Endometrium (tissue), 2 donors: ENCODE data around the gene GOPC.
"Not testable (repeated sequence)": the region's sequence is repeated elsewhere in the genome, so short reads cannot be mapped to it uniquely, and the experiment has no call there.

Experiments
- FAIRE-seq: peaks from 2 replicates; lab custom pipeline; 2012; peaks lifted over from hg19 to GRCh38; lab: Jason Lieb, UNC
- donor health status: control.
- donor health status: control.

The GOPC gene

DNA sequence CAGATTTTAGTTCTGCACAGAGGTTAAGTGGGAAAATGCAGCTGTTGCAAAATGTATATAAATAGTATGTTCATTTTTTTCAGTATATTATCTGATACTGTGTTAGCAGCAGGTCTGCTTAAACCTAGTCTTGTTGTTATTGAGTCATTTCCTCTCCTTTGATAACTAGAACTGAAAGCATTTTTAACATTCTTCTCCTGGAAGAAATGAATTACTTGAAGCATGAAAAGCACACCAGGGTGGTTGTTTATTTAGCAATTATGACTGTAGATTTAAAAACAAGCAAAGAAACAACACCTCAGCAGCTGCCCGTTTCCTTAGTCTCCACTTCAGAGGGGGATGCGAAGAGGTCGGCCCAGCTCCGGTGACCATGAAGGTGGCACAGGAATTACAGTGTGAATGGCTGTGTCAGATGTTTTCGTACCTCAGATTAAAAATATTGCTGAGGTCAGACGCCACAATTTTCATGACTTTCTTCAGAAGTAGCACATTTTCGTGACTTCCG lies 53.5 kb downstream of the GOPC start:
- FAIRE-seq: no peak

DNA sequence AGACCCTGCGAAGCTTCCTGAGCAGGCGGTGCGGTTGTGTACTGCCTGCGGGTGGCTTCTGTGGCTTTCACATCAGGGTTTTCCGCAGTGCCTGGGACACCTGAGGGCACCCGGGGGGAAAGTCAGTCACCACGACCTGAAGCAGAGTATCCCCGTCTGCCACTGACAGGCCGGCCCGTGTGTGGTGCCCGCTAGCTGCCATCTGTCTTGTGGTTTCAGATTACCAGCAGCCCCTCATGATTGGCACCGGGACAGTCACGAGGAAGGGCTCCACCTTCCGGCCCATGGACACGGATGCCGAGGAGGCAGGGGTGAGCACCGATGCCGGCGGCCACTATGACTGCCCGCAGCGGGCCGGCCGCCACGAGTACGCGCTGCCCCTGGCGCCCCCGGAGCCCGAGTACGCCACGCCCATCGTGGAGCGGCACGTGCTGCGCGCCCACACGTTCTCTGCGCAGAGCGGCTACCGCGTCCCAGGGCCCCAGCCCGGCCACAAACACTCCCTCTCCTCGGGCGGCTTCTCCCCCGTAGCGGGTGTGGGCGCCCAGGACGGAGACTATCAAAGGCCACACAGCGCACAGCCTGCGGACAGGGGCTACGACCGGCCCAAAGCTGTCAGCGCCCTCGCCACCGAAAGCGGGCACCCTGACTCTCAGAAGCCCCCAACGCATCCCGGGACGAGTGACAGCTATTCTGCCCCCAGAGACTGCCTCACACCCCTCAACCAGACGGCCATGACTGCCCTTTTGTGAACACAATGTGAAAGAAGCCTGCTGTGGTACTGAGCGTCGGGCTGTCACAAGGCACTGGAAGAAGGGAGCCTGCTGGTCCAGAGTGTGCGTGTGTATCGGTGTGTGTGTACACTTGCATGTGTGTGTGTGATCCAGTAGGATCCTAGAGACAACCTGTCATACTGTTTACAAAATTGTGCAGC lies 54.4 kb downstream of the GOPC start:
- FAIRE-seq: no peak

DNA sequence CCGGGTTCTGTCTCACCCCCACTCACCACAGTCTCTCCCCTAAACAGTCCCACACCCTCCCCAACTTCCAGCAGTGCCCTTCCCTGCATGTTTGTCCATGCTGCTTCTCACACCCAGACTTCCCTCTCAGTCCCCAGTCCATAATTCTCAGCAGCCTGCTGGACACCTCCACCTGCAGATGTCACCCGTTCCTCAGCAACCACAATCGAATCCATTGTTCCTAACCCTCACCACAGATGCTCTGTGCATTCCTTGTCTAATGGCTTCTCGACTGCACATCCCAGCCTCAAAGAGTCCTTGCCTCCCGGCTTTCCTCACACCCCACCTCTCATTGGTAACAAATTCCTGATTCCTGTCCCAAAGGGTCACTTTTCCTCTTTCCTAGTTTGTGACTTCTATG lies 55.6 kb downstream of the GOPC start:
- FAIRE-seq: no peak

DNA sequence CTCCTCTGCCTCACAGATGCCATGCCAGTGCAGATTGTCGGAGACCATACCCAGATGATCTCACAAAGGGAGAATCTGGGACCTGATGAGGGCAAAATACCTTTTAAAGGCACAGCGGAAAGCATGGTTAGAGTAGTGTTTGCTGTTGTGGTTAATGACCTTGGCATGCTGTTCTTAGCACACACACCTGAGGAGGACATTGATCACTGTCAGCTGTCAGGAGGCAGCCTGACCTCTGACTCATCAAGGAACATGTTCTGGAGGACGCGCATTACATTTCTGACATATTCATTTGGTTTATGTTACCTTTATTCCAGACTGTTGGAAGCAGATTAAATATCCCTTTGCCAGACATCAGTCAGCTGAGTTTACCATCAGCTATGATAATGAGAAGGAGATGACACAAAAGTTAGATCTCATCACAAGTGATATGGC lies 57.1 kb downstream of the GOPC start:
- no peak for FAIRE-seq

DNA sequence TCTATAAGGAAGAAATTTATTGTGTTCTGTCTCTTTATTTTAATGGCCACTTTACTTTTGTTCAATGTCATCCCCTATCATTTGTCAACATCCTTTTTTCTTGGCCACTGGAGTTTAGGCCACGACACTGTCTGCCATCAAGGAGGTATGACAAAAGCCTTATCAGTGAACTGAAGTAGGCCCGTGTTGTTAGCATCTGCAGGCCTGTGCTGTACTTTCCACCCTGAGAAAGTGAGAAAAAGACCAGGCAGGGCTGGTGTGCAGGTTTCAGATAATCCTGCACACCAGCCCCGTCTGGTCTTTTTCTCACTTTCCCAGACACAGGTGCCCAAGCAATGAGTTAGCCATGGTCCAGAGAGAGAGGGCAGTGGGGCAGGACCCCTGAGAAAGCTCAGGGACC lies 57.6 kb downstream of the GOPC start:
- FAIRE-seq: no peak

DNA sequence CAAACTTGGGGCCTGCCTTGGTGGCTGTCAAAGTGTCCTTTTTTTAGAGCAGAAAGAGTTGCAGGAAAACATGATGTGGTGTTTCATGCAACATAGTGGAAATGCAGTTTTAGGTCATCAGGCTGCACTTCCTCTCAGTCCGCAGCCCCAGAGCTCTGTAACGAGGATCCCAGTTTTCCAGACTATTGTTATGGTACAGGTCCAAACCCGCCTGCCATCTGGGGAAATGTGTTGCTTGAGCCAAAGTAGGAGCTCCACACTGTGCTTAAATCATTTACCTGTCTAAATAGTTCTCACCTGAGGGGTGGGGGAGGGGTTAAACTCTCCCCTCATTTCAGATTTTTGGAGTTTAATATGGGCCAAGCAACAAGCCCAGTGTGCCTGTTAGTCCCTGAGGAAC lies 59.8 kb downstream of the GOPC start:
- no peak for FAIRE-seq

DNA sequence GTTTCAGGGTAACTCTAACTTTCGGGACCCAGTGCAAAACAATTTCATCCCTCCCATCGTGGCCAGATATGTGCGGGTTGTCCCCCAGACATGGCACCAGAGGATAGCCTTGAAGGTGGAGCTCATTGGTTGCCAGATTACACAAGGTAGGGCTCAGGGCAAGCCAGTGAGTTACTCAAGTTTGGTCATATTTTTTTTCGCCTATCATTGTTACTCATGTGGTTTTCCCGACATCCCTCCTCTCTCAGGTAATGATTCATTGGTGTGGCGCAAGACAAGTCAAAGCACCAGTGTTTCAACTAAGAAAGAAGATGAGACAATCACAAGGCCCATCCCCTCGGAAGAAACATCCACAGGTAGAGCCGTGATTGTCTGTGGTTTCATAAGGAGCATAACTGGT lies 61.6 kb downstream of the GOPC start:
- FAIRE-seq: no peak

DNA sequence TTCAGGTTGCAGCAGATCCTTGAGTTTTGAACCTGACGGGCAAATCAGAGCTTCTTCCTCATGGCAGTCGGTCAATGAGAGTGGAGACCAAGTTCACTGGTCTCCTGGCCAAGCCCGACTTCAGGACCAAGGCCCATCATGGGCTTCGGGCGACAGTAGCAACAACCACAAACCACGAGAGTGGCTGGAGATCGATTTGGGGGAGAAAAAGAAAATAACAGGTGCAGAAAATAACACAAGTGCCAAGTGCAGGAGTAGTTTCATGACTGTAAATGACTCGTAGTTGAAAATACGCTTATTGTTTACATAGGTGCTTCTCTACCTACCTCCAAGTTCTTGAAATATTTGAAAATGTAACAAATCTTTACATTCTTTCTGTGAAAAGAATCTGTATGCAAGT lies 63.7 kb downstream of the GOPC start:
- no peak for FAIRE-seq

DNA sequence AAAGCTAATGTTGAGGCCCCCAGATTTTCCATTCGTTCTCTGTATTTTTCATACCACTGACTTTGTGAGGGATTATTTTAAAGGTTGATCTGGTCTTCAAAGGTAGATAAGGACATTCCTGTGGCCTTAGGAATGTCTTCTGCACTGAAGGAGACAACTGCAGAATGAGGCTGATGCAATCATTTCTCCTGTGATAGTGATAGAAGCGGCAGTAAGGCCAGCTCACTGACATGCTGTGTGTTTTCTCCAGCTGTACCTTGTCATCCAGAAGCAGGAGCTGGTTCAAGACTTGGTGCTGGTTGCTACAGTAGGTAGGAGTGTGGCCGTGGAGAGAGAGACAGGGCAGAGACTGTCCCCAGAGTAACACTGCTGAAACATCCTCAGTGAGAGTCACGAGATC lies 66.0 kb downstream of the GOPC start:
- no peak for FAIRE-seq

DNA sequence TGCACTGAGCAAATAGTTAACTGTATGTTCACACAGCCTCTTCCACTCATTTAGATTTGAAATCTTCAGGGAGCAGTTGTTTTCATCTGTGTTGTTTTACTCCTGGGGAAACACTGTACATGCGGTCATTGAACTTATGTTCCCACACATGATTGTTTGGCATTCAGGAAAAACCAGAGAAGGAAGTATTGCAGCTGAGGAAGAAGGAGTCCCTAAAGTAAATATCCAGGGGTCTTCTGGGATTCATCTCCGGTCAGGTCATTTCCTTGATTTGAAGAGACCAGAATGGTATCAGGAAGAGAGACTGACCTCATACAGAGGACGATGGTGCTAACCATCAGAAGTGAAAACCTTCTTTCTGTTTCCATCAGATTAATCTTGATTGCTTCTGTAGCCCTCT lies 67.3 kb downstream of the GOPC start:
- no peak for FAIRE-seq

DNA sequence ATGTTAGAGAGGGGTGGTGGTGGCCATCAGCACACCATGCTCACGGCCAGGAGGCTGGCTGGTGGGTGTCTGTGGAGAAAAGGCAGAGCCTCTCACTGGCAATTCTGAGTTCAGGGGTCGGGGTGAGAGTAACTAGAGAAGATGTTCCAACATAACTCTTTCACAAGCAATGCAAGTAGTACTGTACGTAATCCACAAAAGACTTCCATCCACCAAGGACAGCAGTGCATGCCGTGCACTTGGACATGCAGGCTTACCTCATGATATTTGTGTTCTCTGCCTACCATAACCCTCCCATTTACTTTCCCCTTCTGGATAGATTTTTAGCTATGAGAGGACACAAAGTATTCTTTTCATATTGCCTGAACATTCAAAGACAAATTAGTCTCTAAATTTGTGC lies 68.5 kb downstream of the GOPC start:
- no peak for FAIRE-seq

DNA sequence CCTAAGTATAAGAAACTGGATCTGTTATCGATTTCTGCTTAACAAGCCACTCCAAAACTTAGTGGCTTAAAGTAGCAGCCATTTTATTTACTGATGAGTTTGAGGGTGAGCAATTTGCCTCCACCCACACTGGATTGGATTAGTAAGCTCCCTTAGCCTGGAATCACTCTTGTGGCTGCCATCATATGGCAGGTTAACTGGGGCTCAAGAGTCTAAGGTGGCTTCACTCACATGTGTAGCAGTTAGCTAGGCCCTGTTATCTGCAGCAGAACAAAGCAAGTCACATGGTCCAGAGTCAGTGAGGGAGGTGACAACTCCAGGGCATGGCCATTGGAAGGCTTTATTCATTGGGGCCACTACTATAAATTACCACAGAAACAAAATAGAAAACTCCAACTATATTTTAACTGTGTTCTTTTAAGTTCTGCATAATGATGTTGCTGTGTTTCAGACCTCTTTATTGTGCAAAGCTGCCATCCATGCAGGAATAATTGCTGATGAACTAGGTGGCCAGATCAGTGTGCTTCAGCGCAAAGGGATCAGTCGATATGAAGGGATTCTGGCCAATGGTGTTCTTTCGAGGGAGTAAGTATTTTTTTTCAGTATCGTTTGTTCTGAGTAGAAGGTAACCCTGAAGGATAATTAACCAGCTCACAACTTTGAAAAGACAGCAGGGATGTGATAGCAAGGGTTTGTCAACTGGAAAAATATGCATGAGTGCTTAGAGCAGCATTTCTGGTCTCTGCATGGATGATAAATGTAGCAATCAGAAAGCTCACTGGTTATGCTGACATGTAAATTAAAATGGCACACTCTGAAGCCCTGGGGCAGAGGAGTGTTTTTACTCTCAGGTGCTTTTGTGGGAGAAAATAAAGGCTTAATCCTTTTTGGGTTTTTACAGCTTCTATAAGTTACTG lies 70.2 kb downstream of the GOPC start:
- FAIRE-seq: no peak

DNA sequence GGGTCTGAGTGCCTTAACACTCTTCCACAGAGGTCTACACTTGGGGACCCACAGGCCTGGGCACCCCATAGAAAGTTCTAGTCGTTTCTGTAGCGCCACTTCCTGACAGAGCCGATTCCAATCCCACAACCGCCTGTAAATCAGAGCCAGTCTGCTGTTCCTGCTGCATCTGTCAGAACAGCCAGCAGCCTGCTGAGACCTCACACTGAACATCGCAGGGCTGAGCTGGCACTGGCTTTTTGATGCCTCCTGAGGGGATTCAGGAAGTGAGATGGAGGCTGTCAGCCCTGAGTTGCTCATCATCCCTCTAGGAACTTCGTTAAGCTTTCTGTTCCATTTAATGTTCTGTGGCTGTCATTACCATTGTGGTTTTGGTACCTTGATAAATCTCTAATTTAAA lies 71.0 kb downstream of the GOPC start:
- FAIRE-seq: no peak

DNA sequence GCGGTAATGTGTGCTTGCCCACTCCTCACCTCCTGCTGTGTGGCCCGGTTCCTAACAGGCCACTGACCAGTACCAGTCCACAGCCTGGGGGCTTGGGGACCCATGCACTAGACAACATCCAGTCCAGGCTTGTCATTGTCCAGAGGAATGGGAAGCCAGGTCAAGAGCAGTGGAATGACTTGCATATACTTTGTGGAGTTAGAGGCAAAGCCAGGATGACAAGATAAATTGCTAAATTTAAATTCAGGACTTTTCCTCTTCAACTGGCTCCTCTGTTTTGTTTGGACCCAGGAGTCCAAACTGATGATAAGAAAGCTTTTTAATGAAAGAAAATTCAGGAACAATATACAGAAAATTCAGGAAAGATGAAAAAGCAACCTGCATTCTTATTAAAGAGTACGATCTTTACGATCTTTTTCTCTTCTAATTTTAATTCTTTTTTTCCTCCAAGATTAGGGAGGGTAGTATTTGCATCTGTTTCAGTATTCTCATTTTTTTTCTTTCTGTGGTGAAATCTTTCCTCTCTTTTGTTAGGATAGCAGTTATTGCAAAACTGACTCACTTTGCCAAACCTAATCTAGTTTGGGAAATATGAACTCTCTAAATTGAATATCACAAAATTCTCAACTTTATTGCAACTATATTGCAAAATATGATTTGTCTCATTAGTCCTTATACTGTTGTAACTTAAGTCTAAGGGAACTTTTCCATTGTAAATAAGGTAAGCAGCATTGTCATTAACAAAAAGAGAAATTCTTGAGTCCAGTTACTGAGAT lies 71.7 kb downstream of the GOPC start:
- no peak for FAIRE-seq

DNA sequence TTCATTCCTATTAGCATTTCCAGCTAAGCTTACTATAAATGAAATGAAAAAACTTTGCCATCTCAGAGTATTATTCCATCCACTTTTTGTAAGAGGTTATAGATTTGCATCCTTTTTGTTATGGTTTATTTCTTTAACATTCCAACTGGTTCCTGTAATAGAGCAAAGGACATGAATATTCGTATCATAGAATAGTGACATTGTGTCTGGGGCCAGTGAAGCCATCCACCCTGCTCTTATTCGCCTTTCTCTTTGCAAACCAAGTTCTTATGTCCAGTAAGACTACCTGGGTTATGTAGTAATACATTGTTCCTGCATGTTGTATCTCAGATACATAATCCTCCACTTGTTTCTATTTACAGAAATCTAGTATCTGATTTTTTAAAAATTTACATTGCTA lies 76.7 kb downstream of the GOPC start:
- FAIRE-seq: no peak

DNA sequence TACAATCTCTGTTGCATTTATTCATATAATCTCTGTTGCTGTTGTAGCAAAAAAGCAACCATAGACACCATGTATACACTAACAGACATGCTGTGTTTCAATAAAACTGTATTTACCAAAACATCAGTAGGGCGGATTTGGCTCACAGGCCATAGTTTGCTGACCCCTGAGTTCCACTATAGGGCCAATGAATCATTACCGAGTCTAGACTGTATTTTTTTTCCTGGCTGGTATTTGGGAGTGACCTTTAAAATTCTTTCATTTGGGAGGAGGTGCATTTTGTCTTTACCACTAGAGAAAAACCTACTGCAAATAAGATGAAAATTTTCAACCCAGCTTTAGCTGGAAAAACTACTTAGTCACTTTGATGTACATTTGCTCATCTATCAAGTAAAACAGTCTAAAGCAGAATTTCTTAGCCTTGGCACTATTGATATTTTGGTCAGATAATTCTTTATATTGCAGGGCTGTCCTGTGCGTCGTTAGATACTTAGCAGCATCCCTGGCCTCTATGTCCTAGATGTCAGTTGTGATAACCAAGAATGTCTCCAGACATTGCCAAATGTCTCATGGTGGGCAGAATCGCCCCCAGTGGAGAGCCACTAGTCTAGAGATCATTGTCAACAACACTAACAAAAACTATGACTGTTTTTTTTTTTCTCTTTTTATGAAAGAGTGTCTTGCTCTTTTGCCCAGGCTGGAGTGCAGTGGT lies 80.4 kb downstream of the GOPC start:
- no peak for FAIRE-seq

DNA sequence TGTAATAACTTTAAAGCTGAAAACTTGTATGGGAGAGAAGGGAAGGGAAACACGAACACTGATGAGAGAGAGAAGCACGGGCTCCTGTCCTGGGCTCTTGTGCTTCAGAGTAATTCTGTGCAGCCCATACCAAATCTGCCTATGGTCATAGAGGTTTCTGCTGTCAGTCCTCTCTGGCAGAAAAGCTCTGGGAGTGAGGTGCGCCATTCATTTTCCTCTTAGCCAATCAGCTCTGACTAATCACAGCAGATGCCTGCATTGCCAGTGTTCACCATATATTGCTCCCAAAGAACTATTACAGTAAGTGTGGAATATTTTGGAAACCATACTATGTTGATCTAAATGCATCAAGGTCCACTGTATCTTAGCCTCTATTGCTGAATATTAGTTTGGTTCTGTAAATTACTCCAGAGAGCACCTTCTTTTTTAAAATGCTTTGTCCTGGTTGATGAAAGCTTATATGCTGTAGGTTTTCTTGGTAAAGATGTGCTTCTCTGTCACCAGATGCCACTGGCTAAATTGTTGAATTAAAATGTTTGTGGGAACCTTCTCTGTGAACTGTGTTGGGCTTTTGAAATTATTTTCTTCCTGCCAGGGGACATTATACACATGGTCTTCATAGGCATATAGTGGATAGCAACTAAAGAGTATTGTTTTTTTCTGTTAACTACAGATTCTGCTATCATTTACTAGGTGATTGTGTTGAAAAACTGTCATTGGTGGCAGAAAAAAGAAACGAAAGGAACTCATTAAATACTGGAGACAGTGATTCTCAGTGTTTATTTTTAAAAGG lies 81.5 kb downstream of the GOPC start:
- FAIRE-seq: no peak

DNA sequence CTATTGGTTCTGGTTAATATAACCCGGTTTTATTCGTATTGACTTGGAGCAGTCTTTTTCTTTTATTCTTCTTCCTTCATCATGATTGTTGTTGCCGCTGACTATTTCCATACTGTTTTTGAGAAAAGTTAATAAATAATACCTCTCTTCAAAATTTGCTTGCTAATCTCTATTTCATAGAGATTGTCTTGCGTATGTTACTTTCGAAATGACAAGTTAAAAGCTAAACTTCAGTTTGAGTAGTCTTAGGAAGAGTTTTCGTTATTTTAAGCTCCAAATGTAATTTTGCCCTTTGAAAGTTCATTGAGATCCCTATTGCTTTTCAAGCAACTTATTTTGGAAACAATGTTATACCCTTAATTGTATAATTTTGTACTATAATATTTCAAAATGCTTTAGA lies 83.4 kb downstream of the GOPC start:
- no peak for FAIRE-seq

DNA sequence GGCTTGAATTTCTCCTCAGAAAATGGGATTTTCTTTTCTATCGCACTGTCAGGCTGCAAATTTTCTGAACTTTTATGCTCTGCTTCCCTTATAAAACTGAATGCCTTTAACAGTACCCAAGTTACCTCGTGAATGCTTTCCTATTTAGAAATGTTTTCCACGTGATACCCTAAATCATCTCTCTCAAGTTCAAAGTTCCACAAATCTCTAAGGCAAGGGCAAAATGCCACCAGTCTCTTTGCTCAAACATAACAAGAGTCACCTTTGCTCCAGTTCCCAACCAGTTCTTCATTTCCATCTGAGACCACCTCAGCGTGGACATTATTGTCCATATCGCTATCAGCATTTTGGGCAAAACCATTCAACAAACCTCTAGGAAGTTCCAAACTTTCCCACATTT lies 84.3 kb downstream of the GOPC start:
- not testable (repeated sequence) for FAIRE-seq

DNA sequence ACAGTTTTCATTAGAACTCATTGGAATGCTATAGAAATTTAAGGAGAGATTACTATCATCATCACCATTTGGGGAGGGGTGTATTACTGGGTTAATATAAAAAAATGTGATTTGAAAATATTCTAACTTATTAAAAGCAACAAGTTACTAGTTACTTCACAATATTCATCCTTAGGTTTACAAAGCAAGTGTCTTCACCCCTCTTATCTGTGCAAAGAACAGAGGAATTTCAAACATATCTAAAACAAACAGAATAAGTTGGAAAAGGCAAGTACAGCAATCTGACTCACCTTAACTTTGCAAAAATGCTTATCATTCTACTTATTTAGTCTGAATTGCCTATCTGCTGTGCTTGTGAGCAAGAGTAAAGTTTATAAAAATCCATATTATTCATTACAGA lies 87.0 kb downstream of the GOPC start:
- no peak for FAIRE-seq

DNA sequence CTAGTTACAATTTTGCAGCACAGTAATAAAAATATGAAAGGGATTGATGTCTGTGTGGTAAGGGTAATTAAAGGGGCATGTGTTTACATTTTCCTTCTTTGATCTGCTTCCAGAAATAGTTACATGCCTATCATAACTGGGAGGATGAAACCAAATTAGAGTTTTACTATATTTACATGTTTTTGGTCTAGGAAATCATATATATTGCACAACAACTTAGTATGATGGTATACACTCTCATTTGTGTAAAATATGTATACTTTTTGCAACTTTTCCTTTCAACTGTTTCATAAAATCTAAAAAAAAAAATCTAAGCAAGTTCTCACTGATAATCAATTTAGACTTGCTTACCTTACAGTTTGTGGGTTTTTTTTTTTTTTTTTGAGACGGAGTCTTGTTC lies 87.7 kb downstream of the GOPC start:
- FAIRE-seq: no peak
